Sigmoid colon (tissue), 7 donors: ENCODE measurements around the gene PROM2. TPM values are rescaled to one million over a fixed set of nuclear protein-coding genes. Genes with fewer than 3 reads are reported as not detected.

Experiments used
- DNase-seq: peaks from one replicate; pipeline ENCODE4 v3.0.0-alpha.2; 2019
- H3K27ac ChIP-seq, 4 donors: fragments of 200-600 bp; sonication (generic); one replicate each; pipeline ENCODE4 v1.5.1; 2016 to 2019; ENCODE audit warnings: mild to moderate bottlenecking in 1 of 4
- H3K27me3 ChIP-seq, 3 donors: fragments of 200-600 bp; sonication (generic); one replicate each; pipeline ENCODE4 v1.5.1; 2019; ENCODE audit warnings: mild to moderate bottlenecking in 1 of 3
- H3K36me3 ChIP-seq, 4 donors: fragments of 200-600 bp; sonication (generic); one replicate each; pipeline ENCODE4 v1.5.1; 2016 to 2019
- H3K4me1 ChIP-seq, 4 donors: fragments of 200-600 bp; sonication (generic); one replicate each; pipeline ENCODE4 v1.5.1; 2017 to 2019
- H3K4me3 ChIP-seq, 4 donors: fragments of 200-600 bp; sonication (generic); one replicate each; pipeline ENCODE4 v1.5.1; 2017 to 2019; ENCODE audit warnings: mild to moderate bottlenecking in 2 of 4, moderate library complexity in 1 of 4
- H3K9me3 ChIP-seq, 4 donors: fragments of 200-600 bp in 3 of 4; sonication (generic) in 3 of 4; one replicate each; pipeline versions ENCODE4 v1.5.1 to v1.6.1; 2013 to 2019
- EP300 ChIP-seq, 4 donors: sonication (generic); formaldehyde crosslinking; IDR thresholded peaks; one replicate each; pipeline ENCODE4 v1.6.1; 2017; ENCODE audit warnings: antibody characterized with exemption in 4 of 4
- POLR2A ChIP-seq, 2 donors: fragments of 450-650 bp; IDR thresholded peaks; one replicate each; pipeline ENCODE4 v1.6.1; 2016; ENCODE audit warnings: antibody characterized with exemption in 2 of 2, mild to moderate bottlenecking in 2 of 2, moderate library complexity in 2 of 2
- POLR2AphosphoS5 ChIP-seq, 4 donors: sonication (generic); formaldehyde crosslinking; IDR thresholded peaks; one replicate each; pipeline ENCODE4 v1.6.1; 2017; ENCODE audit warnings: antibody characterized with exemption in 4 of 4
- WGBS, 2 donors: extraction: QIAGEN DNeasy Blood & Tissue Kit; methylation state at CpG; one replicate each; pipeline ENCODE4 v1.1.7; 2013; 5-methylcytosine and 5-hydroxymethylcytosine counted together
- intact Hi-C: fragments of 100-400 bp; cut with DNase I; formaldehyde crosslinking; loops from one replicate; pipeline ENCODE4 v1.15.1; 2023
- polyA plus RNA-seq, 3 donors: library from polyadenylated mRNA; stranded (reverse); fragments of 200-250 nt; gene quantifications; one replicate each; pipeline ENCODE4 v1.2.3, GENCODE V29; 2013
- total RNA-seq, 4 donors: library from RNA; depleted of rRNA; stranded (reverse); fragments of >200 nt; gene quantifications; one replicate each; pipeline ENCODE4 v1.1.0, GENCODE V29; 2016
- TF ChIP-seq, protein P1 (sequence below), 4 experiments: fragments of 450-650 bp in 3 of 4; fragments of 200-600 bp in 1 of 4; IDR thresholded peaks; one replicate each; pipeline ENCODE4 v1.5.1; 2016 to 2019; ENCODE audit warnings: antibody characterized with exemption in 4 of 4, mild to moderate bottlenecking in 3 of 4, moderate library complexity in 2 of 4
- donor health status: healthy with polysubstance abuse.
- donor health status: Bipolar disorder and iron deficiency.
- donor health status: healthy.

The PROM2 gene
- total and polyA plus RNA-seq, 7 donors: 1.1 to 24.9 (median 2.4) TPM

DNA sequence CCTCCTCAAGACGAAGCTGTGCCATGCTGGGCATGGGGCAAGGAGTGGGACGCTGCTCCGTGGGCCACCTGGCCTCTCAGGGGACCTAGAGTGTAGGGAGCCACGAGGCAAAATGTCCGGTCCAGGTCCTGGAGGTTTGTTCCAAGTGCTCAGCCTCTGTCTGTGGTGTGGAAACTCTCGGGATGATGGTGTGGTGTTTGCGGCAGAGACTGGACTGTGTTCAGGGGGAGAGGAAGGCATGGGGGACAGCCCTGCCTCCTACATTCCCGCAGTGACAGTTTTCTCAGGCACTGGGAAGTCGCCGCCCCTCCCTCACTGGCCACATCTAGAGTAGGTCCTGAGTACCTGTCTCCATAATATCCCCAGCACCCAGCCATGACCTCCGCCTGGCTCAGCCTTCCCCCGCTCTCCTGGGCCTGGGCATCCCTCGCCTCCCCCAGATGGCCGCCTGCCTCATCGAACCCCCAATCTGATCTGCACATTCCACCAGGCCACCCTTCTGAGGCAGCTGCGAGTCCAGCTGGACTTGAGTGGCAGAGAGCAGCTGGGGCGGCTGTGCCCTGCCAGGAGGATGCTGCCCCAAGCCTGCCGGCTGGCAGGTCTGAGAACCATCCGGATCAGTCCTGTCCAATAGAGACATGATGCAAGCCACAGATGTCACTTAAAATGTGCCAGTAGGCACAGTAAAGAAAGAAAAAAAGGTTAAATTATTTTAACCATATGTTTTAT is 29.1 kb downstream of the PROM2 start:
- DNase-seq: no peak

DNA sequence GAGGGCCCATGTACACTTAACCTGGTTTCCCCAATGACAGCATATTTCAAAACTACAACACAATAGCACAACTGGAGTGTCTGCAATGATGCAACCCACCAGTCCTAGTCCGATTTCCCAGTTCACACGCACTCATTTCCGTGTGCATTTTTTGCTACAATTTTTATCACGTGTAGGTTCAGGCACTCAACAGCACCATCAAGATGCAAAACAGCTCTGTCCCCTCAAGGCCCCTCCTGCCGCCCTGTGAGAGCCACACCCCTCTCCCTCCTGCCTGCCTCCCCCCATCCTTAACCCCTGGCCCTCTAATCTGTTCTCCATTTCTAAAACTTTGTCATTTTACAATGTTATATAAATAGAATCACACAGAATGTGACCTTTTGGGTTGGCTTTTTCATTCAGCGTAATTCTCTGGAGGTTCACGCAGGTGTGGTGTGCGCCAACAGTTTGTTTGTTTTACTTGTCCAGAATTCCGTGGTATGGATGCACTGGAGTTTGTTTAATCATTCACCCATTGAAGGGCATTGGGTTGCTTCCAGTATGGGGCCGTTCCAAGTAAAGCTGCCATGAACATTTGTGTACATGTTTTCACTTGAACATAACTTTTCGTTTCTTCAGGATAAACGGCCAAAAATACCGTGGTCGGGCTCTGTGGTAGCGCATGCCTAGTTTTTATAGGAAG is 31.3 kb downstream of the PROM2 start:
- Histone ChIP-seq H3K4me1 (no peaks in the 10 kb centered on the region), H3K27ac (no peak overlapping the region), H3K4me3 (no peak overlapping the region), H3K27me3 (peaks cover 4 to 32% (median 16%) of the 10 kb centered on the region in 3 donors), H3K36me3 (no peaks in the 10 kb centered on the region), H3K9me3 (no peaks in the 10 kb centered on the region)
- intact Hi-C loops: no loop called here
- 18 to 63% methylated on average over 15 of the region's 15 CpGs for WGBS, 2 donors
- DNase-seq: no peak
- TF ChIP-seq POLR2AphosphoS5 (IDR thresholded peaks at IDR 0.05) (no peak), EP300 (IDR thresholded peaks at IDR 0.05) (no peak), POLR2A (IDR thresholded peaks at IDR 0.05) (no peak)
- TF ChIP-seq, protein P1, sequence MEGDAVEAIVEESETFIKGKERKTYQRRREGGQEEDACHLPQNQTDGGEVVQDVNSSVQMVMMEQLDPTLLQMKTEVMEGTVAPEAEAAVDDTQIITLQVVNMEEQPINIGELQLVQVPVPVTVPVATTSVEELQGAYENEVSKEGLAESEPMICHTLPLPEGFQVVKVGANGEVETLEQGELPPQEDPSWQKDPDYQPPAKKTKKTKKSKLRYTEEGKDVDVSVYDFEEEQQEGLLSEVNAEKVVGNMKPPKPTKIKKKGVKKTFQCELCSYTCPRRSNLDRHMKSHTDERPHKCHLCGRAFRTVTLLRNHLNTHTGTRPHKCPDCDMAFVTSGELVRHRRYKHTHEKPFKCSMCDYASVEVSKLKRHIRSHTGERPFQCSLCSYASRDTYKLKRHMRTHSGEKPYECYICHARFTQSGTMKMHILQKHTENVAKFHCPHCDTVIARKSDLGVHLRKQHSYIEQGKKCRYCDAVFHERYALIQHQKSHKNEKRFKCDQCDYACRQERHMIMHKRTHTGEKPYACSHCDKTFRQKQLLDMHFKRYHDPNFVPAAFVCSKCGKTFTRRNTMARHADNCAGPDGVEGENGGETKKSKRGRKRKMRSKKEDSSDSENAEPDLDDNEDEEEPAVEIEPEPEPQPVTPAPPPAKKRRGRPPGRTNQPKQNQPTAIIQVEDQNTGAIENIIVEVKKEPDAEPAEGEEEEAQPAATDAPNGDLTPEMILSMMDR (IDR thresholded peaks at IDR 0.05): no peak

More for the DNA sequence above, 29.1 kb downstream of the PROM2 start:
- no peak overlapping the region for H3K4me3 ChIP-seq
- no peak overlapping the region for H3K27ac ChIP-seq
- peaks cover 4 to 42% (median 16%) of the 10 kb centered on the region in 3 donors for H3K27me3 ChIP-seq
- no peak for TF ChIP-seq POLR2AphosphoS5 (IDR thresholded peaks at IDR 0.05)
- no peak for TF ChIP-seq POLR2A (IDR thresholded peaks at IDR 0.05)
- TF ChIP-seq EP300 (IDR thresholded peaks at IDR 0.05): no peak
- TF ChIP-seq, protein P1 (IDR thresholded peaks at IDR 0.05): no peak
- 89% methylated on average over 19 of the region's 19 CpGs for WGBS, 2 donors
- H3K36me3 ChIP-seq: no peaks in the 10 kb centered on the region
- H3K9me3 ChIP-seq: no peaks in the 10 kb centered on the region
- no peaks in the 10 kb centered on the region for H3K4me1 ChIP-seq
- intact Hi-C loops: no loop called here

DNA sequence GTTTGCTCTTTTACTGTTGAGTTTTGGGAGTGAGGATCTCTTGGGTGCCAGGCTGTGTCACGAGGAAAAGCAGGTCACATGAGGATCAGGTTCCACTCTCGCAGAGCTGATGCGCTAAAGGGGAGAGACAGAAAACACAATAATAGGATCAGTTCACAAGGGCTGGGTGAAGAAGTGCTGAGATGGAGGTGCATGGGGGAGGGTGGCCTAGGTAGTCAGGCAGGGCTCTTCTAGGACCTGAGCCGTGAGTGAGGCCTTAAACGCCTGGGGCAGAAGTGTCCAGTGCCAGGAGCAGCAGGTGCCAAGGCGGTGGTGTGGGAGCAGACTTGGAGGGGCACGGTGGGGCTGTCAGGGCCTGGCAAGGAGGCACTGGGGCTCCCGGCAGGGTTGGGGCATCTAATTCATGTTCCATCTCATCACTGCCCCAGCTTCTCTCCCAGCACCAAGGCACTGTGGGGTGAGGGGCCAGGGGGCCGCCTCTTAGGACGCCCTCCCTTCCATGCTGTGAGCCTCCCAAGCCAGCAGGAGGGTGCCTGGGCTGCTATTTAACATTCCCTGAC is 32.2 kb downstream of the PROM2 start:
- intact Hi-C loops: no loop called here
- Histone ChIP-seq H3K4me3 (no peak overlapping the region), H3K36me3 (no peaks in the 10 kb centered on the region), H3K27ac (no peak overlapping the region), H3K27me3 (peaks cover under 1 to 23% (median 9%) of the 10 kb centered on the region in 3 donors), H3K9me3 (no peaks in the 10 kb centered on the region), H3K4me1 (no peaks in the 10 kb centered on the region)
- no peak for DNase-seq
- WGBS, 2 donors: 79 to 90% methylated on average over 10 of the region's 10 CpGs
- TF ChIP-seq, protein P1 (IDR thresholded peaks at IDR 0.05): no peak
- no peak for TF ChIP-seq EP300 (IDR thresholded peaks at IDR 0.05)
- no peak for TF ChIP-seq POLR2A (IDR thresholded peaks at IDR 0.05)
- no peak for TF ChIP-seq POLR2AphosphoS5 (IDR thresholded peaks at IDR 0.05)

DNA sequence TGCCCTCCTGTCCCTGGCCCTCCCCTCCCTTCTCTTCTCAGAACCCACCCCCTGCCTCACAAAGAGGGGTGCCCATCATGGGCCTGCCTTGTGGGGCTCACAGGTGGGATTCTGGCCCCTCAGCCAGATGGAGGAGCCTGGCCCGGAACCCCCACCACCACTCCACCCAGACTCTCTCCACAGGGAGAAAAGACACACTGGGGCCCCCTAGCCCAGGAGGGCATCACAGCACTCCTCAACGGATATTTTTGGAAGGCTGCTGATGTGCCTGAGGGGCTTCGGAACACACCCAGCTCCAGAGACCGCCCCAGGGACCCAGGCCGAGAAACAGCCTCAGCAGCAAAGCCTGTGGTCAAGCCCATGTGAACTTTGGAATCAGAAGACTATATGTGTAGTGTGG is 32.8 kb downstream of the PROM2 start:
- WGBS, 2 donors: 90 to 91% methylated on average over 5 of the region's 5 CpGs
- DNase-seq: no peak
- Histone ChIP-seq H3K4me1 (no peaks in the 10 kb centered on the region), H3K9me3 (no peaks in the 10 kb centered on the region), H3K36me3 (no peaks in the 10 kb centered on the region), H3K27me3 (peaks cover 0 to 16% (median 9%) of the 10 kb centered on the region in 3 donors), H3K27ac (no peak overlapping the region), H3K4me3 (no peak overlapping the region)
- TF ChIP-seq EP300 (IDR thresholded peaks at IDR 0.05) (no peak), POLR2AphosphoS5 (IDR thresholded peaks at IDR 0.05) (no peak), POLR2A (IDR thresholded peaks at IDR 0.05) (no peak)
- TF ChIP-seq, protein P1 (IDR thresholded peaks at IDR 0.05): no peak
- intact Hi-C loops: no loop called here
